K562 (cell line): ENCODE data around the gene SLX4IP. TPM values are rescaled to one million over a fixed set of nuclear protein-coding genes. Genes with fewer than 3 reads are reported as not detected.

Source experiments
- ATAC-seq: fragments of 200-7000 bp; cut with Tn5 transposase; 3 replicates; pipeline ENCODE4 v1.9.1; 2020; ENCODE audit warnings: moderate library complexity
- BruUV-seq: library from RNA; stranded (reverse); fragments of 400-500 nt; replicated peaks from 2 replicates; lab custom pipeline; 2021; lab: Mats Ljungman, UMichigan
- CTCF ChIA-PET: fragments of 300-600 bp; formaldehyde crosslinking; extraction: SDS; loops from one replicate; lab custom pipeline; 2021; ENCODE audit warnings: low intra/inter-chr PET ratio; lab: Yijun Ruan, JAX
- POLR2A ChIA-PET: fragments of 300-600, 350-650 bp; sonication (Branson Sonifier 250); formaldehyde crosslinking; extraction: SDS; loops from one replicate; lab custom pipeline; 2021; ENCODE audit warnings: antibody characterized with exemption, inconsistent platforms; lab: Yijun Ruan, JAX
- DNase-seq, 4 experiments: peaks; one replicate each; pipeline versions ENCODE4 v3.0.0 to v3.0.0-alpha.2; 2011 to 2018; ENCODE audit warnings: low spot score in 3 of 4, mixed read lengths in 3 of 4; ENCODE audit errors: extremely low read depth in 1 of 4
- FAIRE-seq: peaks from 2 replicates; lab custom pipeline; 2011; peaks lifted over from hg19 to GRCh38; lab: Jason Lieb, UNC
- H2AFZ ChIP-seq: 2 replicates; pipeline ENCODE4 v1.6.0; 2011; ENCODE audit warnings: low read depth, low read length, control low read depth, inconsistent platforms
- H3K27ac ChIP-seq: fragments of 200-600 bp; 3 replicates; pipeline ENCODE4 v1.8.0; 2011; ENCODE audit warnings: low read depth, mild to moderate bottlenecking, control low read depth, inconsistent platforms, low read length, moderate library complexity, mixed read lengths; ENCODE audit errors: extremely low read depth
- H3K27me3 ChIP-seq, 2 experiments: fragments of 300-600 bp in 1 of 2; 2 replicates in 1 of 2; 3 replicates in 1 of 2; pipeline versions ENCODE4 v1.6.0 to v1.8.0; 2011; ENCODE audit warnings: inconsistent platforms in 2 of 2, low read length in 2 of 2, mild to moderate bottlenecking in 1 of 2, mixed read lengths in 1 of 2, moderate library complexity in 1 of 2; ENCODE audit not compliant: control insufficient read depth in 2 of 2, insufficient read depth in 2 of 2
- H3K36me3 ChIP-seq: fragments of 300-600 bp; 3 replicates; pipeline ENCODE4 v1.8.0; 2011; ENCODE audit warnings: mild to moderate bottlenecking, low read length, inconsistent platforms; ENCODE audit not compliant: control insufficient read depth, insufficient read depth
- H3K4me1 ChIP-seq, 2 experiments: fragments of 200-600 bp in 1 of 2; replicated peaks in 1 of 2; 2 replicates in 1 of 2; 3 replicates in 1 of 2; pipeline versions ENCODE4 v1.5.1 to v1.8.0; 2011; ENCODE audit warnings: inconsistent platforms in 2 of 2, low read length in 2 of 2, mild to moderate bottlenecking in 1 of 2, mixed read lengths in 1 of 2, moderate library complexity in 1 of 2; ENCODE audit not compliant: control insufficient read depth in 2 of 2, insufficient read depth in 2 of 2
- H3K4me2 ChIP-seq: 2 replicates; pipeline ENCODE4 v1.6.1; 2011; ENCODE audit warnings: low read length, control low read depth, inconsistent platforms, mixed read lengths; ENCODE audit not compliant: insufficient read depth
- H3K4me3 ChIP-seq: fragments of 200-600 bp; sonication (generic), shearing (Covaris generic); 2 replicates; pipeline ENCODE4 v1.5.1; 2016; ENCODE audit warnings: control low read depth, inconsistent platforms
- H3K79me2 ChIP-seq: fragments of 200-600 bp; 3 replicates; pipeline ENCODE4 v1.8.0; 2011; ENCODE audit warnings: low read length, inconsistent platforms; ENCODE audit not compliant: control insufficient read depth, insufficient read depth
- H3K9ac ChIP-seq, 2 experiments: 2 replicates each; pipeline versions ENCODE4 v1.6.0 to v1.6.1; 2011; ENCODE audit warnings: low read depth in 2 of 2, low read length in 2 of 2, control low read depth in 1 of 2, inconsistent platforms in 1 of 2, mild to moderate bottlenecking in 1 of 2, mixed read lengths in 1 of 2; ENCODE audit not compliant: insufficient read depth in 1 of 2
- H3K9me1 ChIP-seq: one replicate; pipeline ENCODE4 v1.6.0; 2011; ENCODE audit warnings: inconsistent platforms, mild to moderate bottlenecking, low read length, moderate library complexity; ENCODE audit not compliant: control insufficient read depth, insufficient read depth
- H3K9me3 ChIP-seq: replicated peaks from 2 replicates; pipeline ENCODE4 v1.5.1; 2011; ENCODE audit warnings: low read depth, low read length, inconsistent platforms; ENCODE audit not compliant: control insufficient read depth, insufficient read depth
- H4K20me1 ChIP-seq: replicated peaks from 2 replicates; pipeline ENCODE4 v1.6.1; 2011; ENCODE audit warnings: low read length, inconsistent platforms, mixed read lengths; ENCODE audit not compliant: control insufficient read depth, insufficient read depth
- DIDO1 ChIP-seq: fragments of 450-650 bp; IDR thresholded peaks from 2 replicates; pipeline ENCODE4 v1.6.1; 2016; ENCODE audit warnings: low read depth, missing biosample characterization, missing genetic modification characterization
- FOXA1 ChIP-seq: fragments of 450-650 bp; IDR thresholded peaks from 2 replicates; pipeline ENCODE4 v1.6.1; 2016; ENCODE audit warnings: mild to moderate bottlenecking, borderline replicate concordance
- L3MBTL2 ChIP-seq: fragments of 450-650 bp; IDR thresholded peaks from 2 replicates; pipeline ENCODE4 v1.6.1; 2016; ENCODE audit warnings: mild to moderate bottlenecking, moderate library complexity
- MCM2 ChIP-seq: fragments of 450-650 bp; IDR thresholded peaks from 2 replicates; pipeline ENCODE4 v1.6.1; 2017; ENCODE audit warnings: low read depth, mild to moderate bottlenecking
- MYBL2 ChIP-seq, 2 experiments: fragments of 450-650 bp in 1 of 2; sonication (generic) in 1 of 2; formaldehyde crosslinking in 1 of 2; IDR thresholded peaks; 2 replicates each; pipeline versions ENCODE4 v1.6.1 to v1.8.1; 2017 to 2022; ENCODE audit warnings: borderline replicate concordance in 1 of 2, inconsistent platforms in 1 of 2, low read depth in 1 of 2, mild to moderate bottlenecking in 1 of 2, missing genetic modification reagents in 1 of 2, moderate library complexity in 1 of 2
- NCOA1 ChIP-seq: fragments of 450-650 bp; IDR thresholded peaks from 2 replicates; pipeline ENCODE4 v1.6.1; 2016; ENCODE audit warnings: low read depth
- NFIX ChIP-seq: fragments of 250-450 bp; sonication (Bioruptor Pico); IDR thresholded peaks from 2 replicates; pipeline ENCODE4 v1.4.0; 2020; ENCODE audit warnings: low read depth, mild to moderate bottlenecking, moderate library complexity
- POU5F1 ChIP-seq: fragments of 150-350 bp; IDR thresholded peaks from 2 replicates; pipeline ENCODE4 v1.6.1; 2014; ENCODE audit warnings: borderline replicate concordance, low read length, low read depth, mild to moderate bottlenecking; ENCODE audit not compliant: partially characterized antibody
- SIRT6 ChIP-seq: IDR thresholded peaks from one replicate; pipeline ENCODE4 v1.6.1; 2012; ENCODE audit warnings: low read depth, mild to moderate bottlenecking, control low read depth, inconsistent platforms, low read length, moderate library complexity
- TEAD1 ChIP-seq, 2 experiments: fragments of 450-650 bp in 1 of 2; sonication (generic) in 1 of 2; formaldehyde crosslinking; IDR thresholded peaks; 2 replicates each; pipeline versions ENCODE4 v1.4.0 to v1.8.0; 2020 to 2022; ENCODE audit warnings: mild to moderate bottlenecking in 2 of 2, missing genetic modification reagents in 1 of 2
- ZBTB1 ChIP-seq: sonication (generic); formaldehyde crosslinking; IDR thresholded peaks from 2 replicates; pipeline ENCODE4 v1.8.1; 2023; ENCODE audit warnings: missing genetic modification reagents, low read depth, mild to moderate bottlenecking, borderline replicate concordance
- WGBS: fragments of 100-300 bp; shearing (Covaris generic); methylation state at CpG from one replicate; pipeline ENCODE4 v1.1.6; 2016; ENCODE audit warnings: low coverage, mixed read lengths; ENCODE audit not compliant: insufficient coverage; ENCODE audit errors: missing lambda C conversion rate; 5-methylcytosine and 5-hydroxymethylcytosine counted together
- in situ Hi-C: fragments of 300-500 bp; cut with MboI; formaldehyde crosslinking; loops from 4 replicates; pipeline ENCODE4 v1.15.0; 2018; ENCODE audit warnings: inconsistent platforms, mixed read lengths
- intact Hi-C: fragments of 100-400 bp; cut with micrococcal nuclease; formaldehyde crosslinking; loops from 2 replicates; pipeline ENCODE4 v1.14.2; 2022
- polyA plus RNA-seq, 8 experiments: library from polyadenylated mRNA; depleted of rRNA in 4 of 8; stranded (reverse) in 5 of 8; unstranded in 3 of 8; fragments of >200 nt; fragmentation: Nextera tagmentation in 2 of 8; fragmentation: Illumina TruSeq in 1 of 8; extraction: Ambion mirVana in 2 of 8; extraction: Trizol in 1 of 8; gene quantifications; 2 replicates each; pipeline versions ENCODE4 v1.2.1 to v1.2.3, GENCODE V29; 2011 to 2014; ENCODE audit warnings: inconsistent platforms in 1 of 8, missing spikeins in 1 of 8
- total RNA-seq, 7 experiments: library from RNA; depleted of rRNA in 6 of 7; stranded (reverse); fragments of >200 nt in 6 of 7; fragmentation: Illumina TruSeq in 2 of 7; extraction: Trizol in 2 of 7; gene quantifications; 2 replicates each; pipeline versions ENCODE4 v1.2.1 to v1.2.3, GENCODE V29; 2011 to 2021; ENCODE audit warnings: low replicate concordance in 1 of 7
- TF ChIP-seq, protein P1 (sequence below), 2 experiments: IDR thresholded peaks; 2 replicates each; pipeline ENCODE4 v1.6.1; 2011; ENCODE audit warnings: borderline replicate concordance in 1 of 2, control low read depth in 1 of 2, low read depth in 1 of 2, low read length in 1 of 2, mild to moderate bottlenecking in 1 of 2, mixed read lengths in 1 of 2, moderate library complexity in 1 of 2; ENCODE audit not compliant: insufficient read depth in 1 of 2, insufficient read length in 1 of 2, poor library complexity in 1 of 2, severe bottlenecking in 1 of 2; ENCODE audit errors: extremely low read depth in 1 of 2

Gene SLX4IP
- total and polyA plus RNA-seq, 9 of the 15 experiments (the other 6 are each of a cell fraction or from before 2014, with no cell fraction given) = 1.5 to 5.9 (median 3.5) TPM

DNA sequence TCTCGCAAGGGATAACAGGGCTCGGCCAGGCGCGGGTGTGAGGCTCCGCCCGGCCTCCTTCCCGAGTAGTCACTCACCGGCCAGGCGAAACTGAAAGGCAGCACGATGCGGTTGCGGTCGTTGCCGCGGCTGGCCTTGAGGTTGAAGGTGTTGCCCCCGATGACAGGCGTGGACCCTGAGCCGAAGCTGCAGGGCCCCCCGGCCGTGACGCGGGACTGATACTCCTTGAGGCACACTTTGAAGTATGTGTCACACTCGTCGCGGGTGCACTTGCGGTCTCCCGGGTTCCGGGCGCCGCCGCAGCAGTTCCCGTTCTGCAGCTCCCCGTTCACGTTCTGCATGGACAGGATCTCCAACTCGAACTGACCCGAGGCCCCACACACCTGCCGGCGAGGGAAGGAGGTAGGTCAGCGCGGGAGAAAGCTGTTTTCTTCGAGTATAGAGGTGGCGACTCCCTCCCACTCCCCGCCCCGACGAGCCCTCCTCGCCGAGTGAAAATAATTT, 237.6 kb downstream of the SLX4IP start:
- Histone ChIP-seq H3K9me1 (no peaks in the 10 kb centered on the region), H2AFZ (peak overlapping the region; percentile 65), H3K36me3 (no peaks in the 10 kb centered on the region), H3K9me3 (no peaks in the 10 kb centered on the region), H3K27me3 (peaks cover 3 to 27% of the 10 kb centered on the region in 2 experiments), H3K9ac (peak overlapping the region in 1 of 2 experiments; percentile 79; a peak in 2 of 4 replicates), H3K4me3 (peak overlapping the region; percentile 54; the same call in 1 of the 2 replicates), H3K4me2 (peak overlapping the region; percentile 66), H3K79me2 (no peaks in the 10 kb centered on the region), H3K27ac (no peak overlapping the region), H3K4me1 (peaks cover 0 to 35% of the 10 kb centered on the region in 2 experiments; a peak in 2 of 5 replicates), H4K20me1 (no peaks in the 10 kb centered on the region)
- DNase-seq = peak in 3 of 4 experiments; percentile 16 to 30 (median 17)
- TF ChIP-seq L3MBTL2 = 0 out of 2 replicates have a peak, but pooled peaks have one; percentile 26
- no peak for TF ChIP-seq SIRT6
- TF ChIP-seq, protein P1, sequence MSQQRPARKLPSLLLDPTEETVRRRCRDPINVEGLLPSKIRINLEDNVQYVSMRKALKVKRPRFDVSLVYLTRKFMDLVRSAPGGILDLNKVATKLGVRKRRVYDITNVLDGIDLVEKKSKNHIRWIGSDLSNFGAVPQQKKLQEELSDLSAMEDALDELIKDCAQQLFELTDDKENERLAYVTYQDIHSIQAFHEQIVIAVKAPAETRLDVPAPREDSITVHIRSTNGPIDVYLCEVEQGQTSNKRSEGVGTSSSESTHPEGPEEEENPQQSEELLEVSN (IDR thresholded peaks at IDR 0.05; ENCODE audit: borderline replicate concordance in 1 of 2, extremely low read depth in 1 of 2, insufficient read depth in 1 of 2, insufficient read length in 1 of 2, low read depth in 1 of 2, low read length in 1 of 2, poor library complexity in 1 of 2, severe bottlenecking in 1 of 2) = peak in 1 of 2 experiments; percentile 53
- TF ChIP-seq TEAD1 (CRISPR knock-in tag; IDR thresholded peaks at IDR 0.05) = no peak
- TF ChIP-seq ZBTB1 (CRISPR knock-in tag) = peak; percentile 98
- no peak for TF ChIP-seq NCOA1
- TF ChIP-seq NFIX (CRISPR knock-in tag) = no peak
- TF ChIP-seq DIDO1 (tag) = no peak
- no peak for TF ChIP-seq POU5F1
- no peak for TF ChIP-seq MYBL2 (IDR thresholded peaks at IDR 0.05; ENCODE audit: low read depth)
- TF ChIP-seq MYBL2 (CRISPR knock-in tag; IDR thresholded peaks at IDR 0.05; ENCODE audit: borderline replicate concordance) = no peak
- TF ChIP-seq FOXA1 = no peak
- TF ChIP-seq MCM2 = no peak
- POLR2A ChIA-PET = interaction anchor here (0.6 kb wide), 1 partner anchor 1253 kb away, joined by 4 read pairs; no protein-coding TSS in a partner anchor
- 2% methylated on average over 10 of the region's 47 CpGs for WGBS
- FAIRE-seq = no peak
- CTCF ChIA-PET = interaction anchor here (0.6 kb wide), 1 partner anchor 384 kb away, joined by 4 read pairs; no protein-coding TSS in a partner anchor
- no TSS peak for BruUV-seq
- intact Hi-C loops = no loop called here
- peak; percentile 18; the same call in 1 of the 3 replicates for ATAC-seq
- in situ Hi-C loops = no loop called here
